ENCODE data around the gene TMEM151B.
A peak's percentile ranks its signal among the peaks of the same experiment; 100 is the strongest.
"Not testable (repeated sequence)": the region's sequence is repeated elsewhere in the genome, so short reads cannot be mapped to it uniquely, and the experiment has no call there.

Gene TMEM151B

GRCh38 chr6:44269921-44270525 is at the start of gene TMEM151B:
Gene TMEM151B (plus strand): TSS chr6:44270450. CDS start chr6:44270743, 293 bp downstream.
- DNase-seq (ENCODE audit: low read depth in 2 of 2), result no peak

GRCh38 chr6:44220913-44221290 is 49.3 kb upstream of the TMEM151B start:
- no peak for DNase-seq (ENCODE audit: low read depth in 2 of 2)

DNA sequence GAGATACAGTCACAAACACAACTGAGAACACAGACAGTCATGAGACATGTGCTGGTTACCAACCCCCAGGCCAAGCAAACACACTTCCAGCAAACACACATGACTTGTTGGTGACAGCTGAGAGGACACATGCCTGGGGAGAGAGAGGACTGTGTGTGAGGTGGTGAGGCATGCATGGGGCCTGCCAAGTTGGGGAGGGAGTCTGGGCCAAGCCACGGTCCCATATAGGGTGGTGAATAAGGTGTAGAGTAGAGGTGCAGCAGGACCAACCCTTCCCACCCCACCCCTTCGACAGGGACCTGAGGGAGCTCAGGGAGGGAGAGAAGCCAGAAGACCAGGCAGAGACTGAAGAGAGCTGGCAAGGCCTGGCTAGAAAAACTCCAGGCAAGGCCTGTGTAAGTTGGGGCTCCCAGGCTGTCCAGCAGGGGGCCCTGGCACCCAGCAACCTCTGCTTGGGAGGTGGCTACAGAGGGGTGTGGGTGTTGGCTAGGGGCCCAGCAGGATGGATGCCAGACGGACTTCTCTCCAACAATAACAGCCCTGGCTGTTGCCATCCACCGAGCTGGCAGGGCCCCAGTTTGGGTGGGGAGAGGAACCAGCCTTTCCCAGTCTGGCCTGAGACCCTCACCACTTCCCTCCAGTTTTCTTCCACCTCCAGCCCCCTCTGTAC is 48.8 kb upstream of the TMEM151B start:
- DNase-seq (ENCODE audit: low read depth in 2 of 2), result peak; percentile 54

DNA sequence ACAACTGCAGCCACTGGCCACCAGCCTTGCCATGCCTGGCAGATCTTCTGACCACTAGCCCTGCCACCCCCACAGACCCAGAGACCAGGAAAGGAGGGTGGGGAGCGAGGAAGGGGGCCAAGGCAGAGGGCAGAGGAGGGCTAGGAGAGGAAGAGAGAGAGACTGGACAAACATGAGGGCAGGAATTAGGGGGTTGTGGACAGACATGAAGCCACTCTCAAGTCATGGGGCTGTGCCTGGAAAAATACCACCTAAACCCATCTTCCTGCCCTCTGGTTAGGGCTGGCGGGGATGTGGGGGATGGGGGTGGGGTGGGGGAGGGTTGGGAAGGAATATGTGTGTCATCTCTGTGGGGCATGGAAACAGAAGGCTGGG is 48.3 kb upstream of the TMEM151B start:
- no peak for DNase-seq (ENCODE audit: low read depth in 2 of 2)

- DNase-seq (ENCODE audit: low read depth in 2 of 2), result no peak
These were observed 47.5 kb upstream of the TMEM151B start for GRCh38 chr6:44222486-44223318.

GRCh38 chr6:44223319-44224028 is 46.8 kb upstream of the TMEM151B start, which contains the start of gene SLC29A1:
Gene SLC29A1 (plus strand): TSS chr6:44223595. CDS start chr6:44227314, 3,719 bp downstream.
- DNase-seq (ENCODE audit: low read depth in 2 of 2), result peak; percentile 82 to 87

DNA sequence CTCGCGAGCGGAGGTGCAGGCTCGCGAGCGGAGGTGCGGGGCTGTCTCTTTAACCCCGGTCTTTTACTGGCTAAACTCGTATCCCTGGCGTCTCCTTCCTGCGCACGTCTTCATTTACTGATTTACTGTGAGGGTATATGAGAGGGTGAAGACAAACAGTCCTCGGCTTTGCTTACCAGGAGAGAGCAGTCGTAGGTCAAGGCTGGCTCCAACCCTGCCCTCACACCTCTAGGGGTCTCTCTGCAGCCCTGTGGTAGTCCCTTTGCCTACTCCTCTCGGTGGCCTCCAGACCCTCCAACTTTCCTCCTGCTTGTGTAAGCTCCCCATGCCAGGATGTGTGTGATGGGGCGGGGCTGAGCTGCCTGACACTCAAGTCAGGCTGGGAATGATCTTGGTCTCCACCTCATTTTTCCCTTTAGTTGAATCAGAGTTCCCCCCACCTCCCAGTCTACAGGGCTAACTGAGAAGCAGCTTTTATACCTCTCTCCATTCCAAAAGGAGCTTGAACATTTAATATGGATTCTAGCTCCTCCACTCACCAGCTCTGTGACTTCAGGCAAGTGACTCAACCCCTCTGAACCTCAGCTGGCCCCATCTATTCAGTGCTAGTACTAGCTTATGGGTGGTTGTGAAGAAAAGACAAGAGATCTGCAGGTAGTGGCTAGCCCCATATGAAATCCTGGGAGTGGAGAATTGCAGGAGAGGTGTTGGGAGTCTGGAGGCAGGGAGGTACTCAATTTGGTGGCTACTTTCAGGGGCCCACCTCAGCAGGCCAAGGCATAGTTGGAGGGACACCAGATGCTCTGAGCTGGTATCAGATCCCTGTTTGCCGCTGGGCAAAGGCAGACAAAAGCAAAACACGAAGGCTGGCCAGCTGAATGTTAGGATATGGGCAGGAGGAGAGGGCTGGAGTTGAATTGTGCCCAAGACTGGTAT is 46.0 kb upstream of the TMEM151B start:
- DNase-seq (ENCODE audit: low read depth in 2 of 2), result no peak

DNA sequence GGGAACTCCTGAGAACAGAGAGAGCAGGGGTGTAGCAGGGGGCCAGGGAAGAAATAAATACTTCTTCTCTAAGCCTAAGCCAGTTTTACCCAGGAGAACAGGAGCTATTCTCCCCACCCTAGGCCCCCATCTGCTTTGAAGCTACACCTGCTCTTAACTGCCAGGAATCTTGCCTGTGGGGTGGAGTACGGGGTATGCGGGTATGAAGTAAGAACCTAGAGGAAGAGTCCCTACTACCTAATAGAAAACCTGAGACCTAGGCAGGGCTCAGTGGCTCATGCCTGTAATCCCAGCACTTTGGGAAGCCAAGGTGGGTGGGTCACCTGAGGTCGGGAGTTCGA is 45.3 kb upstream of the TMEM151B start:
- DNase-seq (ENCODE audit: low read depth in 2 of 2), result no peak

- DNase-seq (ENCODE audit: low read depth in 2 of 2), result no peak
These were observed 44.5 kb upstream of the TMEM151B start for GRCh38 chr6:44225579-44226325.

DNA sequence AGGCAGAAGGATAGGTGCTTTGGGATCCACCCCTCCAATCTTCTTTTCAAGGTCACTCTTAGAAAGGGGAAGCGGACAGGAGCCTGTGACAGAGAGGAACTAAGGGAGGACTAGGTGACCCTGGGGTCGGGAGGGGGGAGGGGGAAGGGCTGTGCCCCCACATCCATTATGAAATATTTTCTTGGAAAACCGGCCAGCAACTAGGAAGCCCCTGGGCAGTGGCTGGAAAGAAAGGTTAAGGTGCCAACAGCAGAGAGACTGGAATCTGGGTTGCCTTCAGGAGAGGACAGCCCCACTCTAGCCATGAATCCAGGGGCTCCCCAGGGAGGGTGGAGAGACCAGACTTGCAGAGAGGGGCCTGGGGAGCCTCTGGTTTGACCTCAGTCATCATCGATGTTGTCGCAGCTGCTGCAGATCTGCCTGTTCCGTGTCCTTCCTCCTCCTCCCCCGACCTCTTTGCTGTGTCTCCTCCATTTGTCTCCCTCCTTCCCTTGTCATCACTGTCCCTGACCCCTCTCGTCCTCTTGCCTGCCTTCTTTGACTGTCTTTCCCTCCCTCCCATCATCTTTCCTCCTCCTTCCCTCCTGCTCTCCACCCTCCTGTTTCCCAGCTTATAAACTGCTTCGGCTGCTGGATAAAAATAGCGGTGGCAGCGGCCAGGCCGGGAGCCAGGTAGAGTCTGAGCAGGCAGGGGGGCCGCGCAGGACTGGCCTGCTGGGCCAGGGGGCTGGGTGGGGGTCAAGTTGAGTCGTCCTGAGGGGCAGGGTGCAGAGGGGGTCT is 43.7 kb upstream of the TMEM151B start:
- DNase-seq (ENCODE audit: low read depth in 2 of 2), result no peak

DNA sequence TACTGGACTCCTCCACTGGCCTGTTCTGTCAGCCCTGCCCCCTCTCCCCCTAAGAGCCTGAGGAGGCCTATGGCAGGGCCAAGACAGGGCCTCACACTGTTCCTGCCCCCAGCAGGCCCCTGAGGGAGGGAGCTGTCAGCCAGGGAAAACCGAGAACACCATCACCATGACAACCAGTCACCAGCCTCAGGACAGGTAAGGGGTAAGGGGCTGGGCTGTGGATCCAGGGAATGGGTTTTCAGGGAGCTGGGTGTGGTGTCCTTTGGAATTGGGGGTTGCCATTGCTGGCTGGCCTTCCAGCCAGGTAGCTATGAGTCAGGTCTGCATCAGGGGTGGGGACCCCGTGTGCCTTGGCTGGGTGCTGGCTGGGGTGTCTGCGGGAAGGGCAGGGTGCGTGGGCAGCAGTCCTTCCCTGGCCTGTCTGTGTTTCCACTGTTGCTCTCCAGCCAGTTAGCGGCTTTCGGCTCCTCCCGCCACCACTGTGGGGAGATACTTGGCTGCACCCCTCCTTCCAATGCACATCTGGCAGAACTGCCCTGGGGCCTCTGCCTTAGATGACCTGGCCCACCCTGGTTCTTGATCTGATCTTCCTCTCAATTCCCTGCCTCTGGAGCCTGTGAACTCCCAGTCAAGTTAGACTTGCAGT is 43.0 kb upstream of the TMEM151B start:
- DNase-seq (ENCODE audit: low read depth in 2 of 2), result no peak

DNA sequence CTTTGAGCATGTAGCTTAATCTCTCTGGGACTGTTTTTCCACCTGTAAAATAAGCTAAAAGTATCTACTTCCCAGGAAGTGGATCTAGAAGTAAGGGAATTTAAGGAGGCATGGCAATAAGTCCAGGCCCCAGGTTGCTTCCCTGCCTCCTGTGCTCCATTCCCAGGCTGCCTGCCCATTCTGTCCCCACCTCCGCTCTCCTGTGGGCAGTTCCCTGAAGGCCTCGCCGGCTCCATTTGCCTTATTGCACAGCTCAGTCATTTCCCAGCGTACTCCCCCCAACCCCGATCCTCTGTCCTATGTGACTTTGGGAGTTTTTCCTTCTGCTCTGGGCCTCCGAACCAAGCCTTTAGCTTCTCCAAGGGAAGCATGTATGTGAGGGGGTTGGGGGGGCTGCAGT is 42.2 kb upstream of the TMEM151B start:
- DNase-seq (ENCODE audit: low read depth in 2 of 2), result no peak

GRCh38 chr6:44228433-44228832 is 41.8 kb upstream of the TMEM151B start:
- no peak for DNase-seq (ENCODE audit: low read depth in 2 of 2)

- no peak for DNase-seq (ENCODE audit: low read depth in 2 of 2)
These were observed 41.4 kb upstream of the TMEM151B start for GRCh38 chr6:44228836-44229235.

GRCh38 chr6:44229376-44230033 is 40.7 kb upstream of the TMEM151B start:
- DNase-seq (ENCODE audit: low read depth in 2 of 2), result no peak

GRCh38 chr6:44230034-44230675 is 40.1 kb upstream of the TMEM151B start:
- no peak for DNase-seq (ENCODE audit: low read depth in 2 of 2)

GRCh38 chr6:44231426-44231825 is 38.8 kb upstream of the TMEM151B start:
- not testable (repeated sequence) for DNase-seq (ENCODE audit: low read depth in 2 of 2)

Data from stimulated activated CD4-positive, alpha-beta T cell treated with anti-CD3 and anti-CD28 coated beads, Interleukin-1b, Interleukin-23, amount 100 ng/mL, for 4 hours (primary cell).